Measurements from ENCODE around the gene ROBO1. TPM values are rescaled to one million over a fixed set of nuclear protein-coding genes. Genes with fewer than 3 reads are reported as not detected.

ROBO1 gene
- total RNA-seq, 1 experiment from 2014 or later, result 35.5 TPM

DNA sequence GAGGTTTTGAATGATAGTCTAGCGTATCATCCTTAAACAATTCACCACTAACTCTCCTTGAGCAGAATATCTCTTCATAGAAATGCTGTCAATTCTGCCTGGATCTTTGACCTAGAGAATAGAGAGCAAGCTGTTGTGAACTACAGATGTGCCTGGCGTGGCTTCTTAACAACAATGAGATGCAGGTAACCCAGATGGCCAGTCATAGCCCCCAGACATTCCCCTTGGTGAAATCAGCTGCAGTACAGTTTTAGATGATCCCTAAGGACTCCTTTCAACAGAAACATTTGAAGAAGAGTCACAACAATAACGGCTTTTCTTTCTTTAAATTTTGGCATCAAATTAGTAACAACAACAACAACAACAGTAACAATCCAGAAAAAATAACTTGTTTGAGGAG, 1041.3 kb downstream of the ROBO1 start:
- intact Hi-C loops (cut with micrococcal nuclease), result no loop called here
- TF ChIP-seq EZH2phosphoT487 (IDR thresholded peaks at IDR 0.05; ENCODE audit: borderline replicate concordance, low read length) (no peak), EZH2 (IDR thresholded peaks at IDR 0.05; ENCODE audit: low read length, unreplicated experiment) (no peak), CTCF (conservative IDR thresholded peaks at IDR 0.05; ENCODE audit: low read depth, low read length) (no peak)
- BruUV-seq (replicated peaks), result no TSS peak
- no peak overlapping the region for H3K4me2 ChIP-seq (ENCODE audit: low read length)
- H3K27me3 ChIP-seq (ENCODE audit: low read length), result no peaks in the 10 kb centered on the region
- no peak overlapping the region for H3K9ac ChIP-seq (ENCODE audit: low read length)
- no peaks in the 10 kb centered on the region for H3K79me2 ChIP-seq (ENCODE audit: low read length)
- ChIA-PET CTCF (no interaction called here), POLR2A (ENCODE audit: unreplicated experiment) (no interaction called here)
- H3K4me3 ChIP-seq (ENCODE audit: low read length), result no peak overlapping the region
- H4K20me1 ChIP-seq (ENCODE audit: low read length), result no peaks in the 10 kb centered on the region
- no peak overlapping the region for H2AFZ ChIP-seq (ENCODE audit: low read length)
- H3K9me3 ChIP-seq (ENCODE audit: low read length), result no peaks in the 10 kb centered on the region
- H3K36me3 ChIP-seq (ENCODE audit: low read depth, low read length), result no peaks in the 10 kb centered on the region
- no peaks in the 10 kb centered on the region for H3K9me2 ChIP-seq (replicated peaks; ENCODE audit: low read length)
- H3F3A ChIP-seq (ENCODE audit: low read length, unreplicated experiment), result no peaks in the 10 kb centered on the region
- ATAC-seq, result no peak
- peaks cover 14% of the 10 kb centered on the region for H3K4me1 ChIP-seq (ENCODE audit: insufficient read depth, low read length)
- H3K27ac ChIP-seq (ENCODE audit: low read length), result no peak overlapping the region
- DNase-seq, result no peak

GRCh38 chr3:78725703-78726246, 1042.0 kb downstream of the ROBO1 start:
- intact Hi-C loops (cut with micrococcal nuclease), result no loop called here
- CTCF ChIA-PET, result no interaction called here
- ATAC-seq, result no peak

More at GRCh38 chr3:78725703-78726246, 1042.0 kb downstream of the ROBO1 start:
- no peaks in the 10 kb centered on the region for H4K20me1 ChIP-seq (ENCODE audit: low read length)
- H3K4me3 ChIP-seq (ENCODE audit: low read length), result no peak overlapping the region
- no peaks in the 10 kb centered on the region for H3F3A ChIP-seq (ENCODE audit: low read length, unreplicated experiment)
- TF ChIP-seq EZH2phosphoT487 (IDR thresholded peaks at IDR 0.05; ENCODE audit: borderline replicate concordance, low read length) (no peak), EZH2 (IDR thresholded peaks at IDR 0.05; ENCODE audit: low read length, unreplicated experiment) (no peak), CTCF (conservative IDR thresholded peaks at IDR 0.05; ENCODE audit: low read depth, low read length) (no peak)
- peaks cover 15% of the 10 kb centered on the region for H3K4me1 ChIP-seq (ENCODE audit: insufficient read depth, low read length)
- DNase-seq, result no peak
- H2AFZ ChIP-seq (ENCODE audit: low read length), result no peak overlapping the region
- no peak overlapping the region for H3K27ac ChIP-seq (ENCODE audit: low read length)
- H3K27me3 ChIP-seq (ENCODE audit: low read length), result no peaks in the 10 kb centered on the region
- H3K9me3 ChIP-seq (ENCODE audit: low read length), result no peaks in the 10 kb centered on the region
- POLR2A ChIA-PET (ENCODE audit: unreplicated experiment), result no interaction called here
- no peaks in the 10 kb centered on the region for H3K36me3 ChIP-seq (ENCODE audit: low read depth, low read length)
- H3K79me2 ChIP-seq (ENCODE audit: low read length), result no peaks in the 10 kb centered on the region
- no TSS peak for BruUV-seq (replicated peaks)
- no peak overlapping the region for H3K4me2 ChIP-seq (ENCODE audit: low read length)
- no peak overlapping the region for H3K9ac ChIP-seq (ENCODE audit: low read length)
- no peaks in the 10 kb centered on the region for H3K9me2 ChIP-seq (replicated peaks; ENCODE audit: low read length)

All from PC-3 (cell line).